ENCODE data around the gene MRPL53.
A peak's percentile ranks its signal among the peaks of the same experiment; 100 is the strongest.
"Not testable (repeated sequence)": the region's sequence is repeated elsewhere in the genome, so short reads cannot be mapped to it uniquely, and the experiment has no call there.

The MRPL53 gene

GRCh38 chr2:74502147-74502719, 29.8 kb upstream of the MRPL53 start:
- no peak for DNase-seq

- DNase-seq: no peak
Observed at GRCh38 chr2:74501335-74502071, 29.0 kb upstream of the MRPL53 start.

- DNase-seq: no peak
Observed at GRCh38 chr2:74500578-74500946, 28.1 kb upstream of the MRPL53 start.

- no peak for DNase-seq
Observed at GRCh38 chr2:74499940-74500577, 27.6 kb upstream of the MRPL53 start.

GRCh38 chr2:74499267-74499939, 26.9 kb upstream of the MRPL53 start, which contains the start of gene LBX2:
TSS of gene LBX2 (minus strand) at chr2:74499603. CDS start at chr2:74499537, 66 bp downstream.
- DNase-seq: peak; percentile 36

- peak; percentile 14 for DNase-seq
Observed at GRCh38 chr2:74498500-74499266, 26.2 kb upstream of the MRPL53 start.

GRCh38 chr2:74497777-74498499, 25.5 kb upstream of the MRPL53 start:
- DNase-seq: no peak

- DNase-seq: no peak
Observed at GRCh38 chr2:74496997-74497776, 24.7 kb upstream of the MRPL53 start.

- no peak for DNase-seq
Observed at GRCh38 chr2:74495440-74495839, 23.0 kb upstream of the MRPL53 start.

- DNase-seq: no peak
Observed at GRCh38 chr2:74493546-74493945, 21.1 kb upstream of the MRPL53 start.

GRCh38 chr2:74491648-74492544, 19.4 kb upstream of the MRPL53 start:
- DNase-seq: no peak

GRCh38 chr2:74489906-74490305, 17.4 kb upstream of the MRPL53 start:
- no peak for DNase-seq

- DNase-seq: no peak
Observed at GRCh38 chr2:74488643-74489481, 16.4 kb upstream of the MRPL53 start.

- DNase-seq: no peak
Observed at GRCh38 chr2:74486141-74486540, 13.7 kb upstream of the MRPL53 start.

- not testable (repeated sequence) for DNase-seq
Observed at GRCh38 chr2:74483675-74484164, 11.2 kb upstream of the MRPL53 start.

- peak; percentile 95 for DNase-seq
Observed at GRCh38 chr2:74482801-74483674, 10.6 kb upstream of the MRPL53 start, which contains the start of the genes CCDC142 and TTC31. TSS of gene CCDC142 (minus strand) at chr2:74482998. CDS start at chr2:74482837, 161 bp downstream. TSS of gene TTC31 (plus strand) at chr2:74483081. CDS start at chr2:74483096, 15 bp downstream.

- peak; percentile 59 for DNase-seq
Observed at GRCh38 chr2:74481961-74482800, 9.7 kb upstream of the MRPL53 start.

All from stimulated activated CD4-positive, alpha-beta T cell treated with anti-CD3 and anti-CD28 coated beads, Interleukin-4, amount 100 ng/mL, for 24 hours (primary cell).